GM23338 (cell line): ENCODE results near the gene SLC39A11. TPM values are rescaled to one million over a fixed set of nuclear protein-coding genes. Genes with fewer than 3 reads are reported as not detected.

Experiments
- ATAC-seq: fragments of 200-7000 bp; cut with Tn5 transposase; 3 replicates; pipeline ENCODE4 v1.9.1; 2020
- DNase-seq: peaks from one replicate; pipeline ENCODE4 v3.0.0-alpha.2; 2015; ENCODE audit warnings: low spot score
- H2AFZ ChIP-seq: fragments of 200-600 bp; sonication (generic); 2 replicates; pipeline ENCODE4 v1.8.0; 2016; ENCODE audit warnings: antibody characterized with exemption, mild to moderate bottlenecking, moderate library complexity
- H3F3A ChIP-seq: fragments of 200-600 bp; sonication (generic); replicated peaks from 2 replicates; pipeline ENCODE4 v1.8.0; 2017; ENCODE audit warnings: antibody characterized with exemption, mixed run types, low read depth
- H3K27ac ChIP-seq: fragments of 200-600 bp; sonication (generic); 2 replicates; pipeline ENCODE4 v1.6.1; 2016; ENCODE audit warnings: low read depth
- H3K27me3 ChIP-seq: fragments of 200-600 bp; sonication (generic); 2 replicates; pipeline ENCODE4 v1.8.0; 2016; ENCODE audit warnings: mild to moderate bottlenecking, mixed run types, moderate library complexity; ENCODE audit not compliant: insufficient read depth
- H3K36me3 ChIP-seq: fragments of 200-600 bp; sonication (generic); 2 replicates; pipeline ENCODE4 v1.8.0; 2016; ENCODE audit warnings: mild to moderate bottlenecking; ENCODE audit not compliant: insufficient read depth
- H3K4me1 ChIP-seq: fragments of 200-600 bp; sonication (generic); 2 replicates; pipeline ENCODE4 v1.8.0; 2016; ENCODE audit warnings: mild to moderate bottlenecking, moderate library complexity; ENCODE audit not compliant: insufficient read depth
- H3K4me2 ChIP-seq: fragments of 200-600 bp; sonication (generic); 2 replicates; pipeline ENCODE4 v1.7.1; 2017; ENCODE audit warnings: mixed run types
- H3K4me3 ChIP-seq: fragments of 200-600 bp; sonication (generic); 2 replicates; pipeline ENCODE4 v1.6.1; 2016; ENCODE audit warnings: mixed run types
- H3K79me2 ChIP-seq: fragments of 200-600 bp; sonication (generic); replicated peaks from 2 replicates; pipeline ENCODE4 v1.8.0; 2017; ENCODE audit warnings: mild to moderate bottlenecking; ENCODE audit not compliant: insufficient read depth
- H3K9me2 ChIP-seq: fragments of 200-600 bp; sonication (generic); 2 replicates; pipeline ENCODE4 v1.8.0; 2017; ENCODE audit not compliant: insufficient read depth
- H4K20me1 ChIP-seq: fragments of 200-600 bp; sonication (generic); replicated peaks from 2 replicates; pipeline ENCODE4 v1.8.0; 2017; ENCODE audit warnings: mild to moderate bottlenecking; ENCODE audit not compliant: insufficient read depth
- H3K27ac Mint-ChIP-seq: 2 replicates; pipeline ENCODE4 v1.8.0; 2020; ENCODE audit warnings: inconsistent platforms, mild to moderate bottlenecking, moderate library complexity, mixed read lengths
- H3K27me3 Mint-ChIP-seq: 3 replicates; pipeline ENCODE4 v1.8.0; 2022; ENCODE audit warnings: low read depth, mild to moderate bottlenecking, moderate library complexity, mixed read lengths, inconsistent platforms; ENCODE audit not compliant: insufficient read depth, poor library complexity
- H3K36me3 Mint-ChIP-seq: 3 replicates; pipeline ENCODE4 v1.8.0; 2021; ENCODE audit warnings: low read depth, mild to moderate bottlenecking, inconsistent platforms, moderate library complexity, mixed read lengths
- H3K4me1 Mint-ChIP-seq: 3 replicates; pipeline ENCODE4 v1.8.0; 2020; ENCODE audit warnings: mild to moderate bottlenecking, inconsistent platforms, mixed read lengths
- H3K4me3 Mint-ChIP-seq: 3 replicates; pipeline ENCODE4 v1.8.0; 2021; ENCODE audit warnings: moderate library complexity, mild to moderate bottlenecking, inconsistent platforms, mixed read lengths
- H3K9me3 Mint-ChIP-seq: 3 replicates; pipeline ENCODE4 v1.8.0; 2020; ENCODE audit warnings: moderate library complexity, mild to moderate bottlenecking, inconsistent platforms, mixed read lengths
- CREB1 ChIP-seq: fragments of 250-450 bp; sonication (Bioruptor Pico); IDR thresholded peaks from 2 replicates; pipeline ENCODE4 v1.5.0; 2020; ENCODE audit warnings: low read depth, mild to moderate bottlenecking, moderate library complexity
- CTCF ChIP-seq, 2 experiments: fragments of 200-600 bp in 1 of 2; sonication (generic) in 1 of 2; conservative IDR thresholded peaks; 2 replicates each; pipeline versions ENCODE4 v1.5.1 to v1.6.1; 2016 to 2017; ENCODE audit warnings: antibody characterized with exemption in 2 of 2, low read depth in 2 of 2, mild to moderate bottlenecking in 2 of 2, moderate library complexity in 1 of 2
- ETS1 ChIP-seq: IDR thresholded peaks from 2 replicates; pipeline ENCODE4 v1.6.1; 2016; ENCODE audit warnings: antibody characterized with exemption
- EZH2 ChIP-seq: fragments of 200-600 bp; sonication (generic); IDR thresholded peaks from one replicate; pipeline ENCODE4 v1.8.0; 2017; ENCODE audit warnings: antibody characterized with exemption, mild to moderate bottlenecking, low read depth; ENCODE audit not compliant: unreplicated experiment
- EZH2phosphoT487 ChIP-seq: fragments of 200-600 bp; sonication (generic); IDR thresholded peaks from one replicate; pipeline ENCODE4 v1.8.1; 2018; ENCODE audit warnings: antibody characterized with exemption; ENCODE audit not compliant: unreplicated experiment
- JUNB ChIP-seq: IDR thresholded peaks from one replicate; pipeline ENCODE4 v1.6.1; 2016; ENCODE audit warnings: antibody characterized with exemption; ENCODE audit not compliant: unreplicated experiment
- NANOG ChIP-seq: IDR thresholded peaks from 2 replicates; pipeline ENCODE4 v1.6.1; 2016; ENCODE audit warnings: antibody characterized with exemption, borderline replicate concordance
- POLR2AphosphoS5 ChIP-seq: IDR thresholded peaks from 2 replicates; pipeline ENCODE4 v1.6.1; 2016; ENCODE audit warnings: antibody characterized with exemption, low read depth
- REST ChIP-seq: IDR thresholded peaks from one replicate; pipeline ENCODE4 v1.6.1; 2018; ENCODE audit warnings: antibody characterized with exemption; ENCODE audit not compliant: unreplicated experiment
- STAT1 ChIP-seq: IDR thresholded peaks from one replicate; pipeline ENCODE4 v1.6.1; 2016; ENCODE audit warnings: antibody characterized with exemption; ENCODE audit not compliant: unreplicated experiment
- ZNF114 ChIP-seq: fragments of 250-450 bp; sonication (Bioruptor Pico); IDR thresholded peaks from 2 replicates; pipeline ENCODE4 v1.5.0; 2020; ENCODE audit warnings: mild to moderate bottlenecking, moderate library complexity
- ZNF331 ChIP-seq: fragments of 250-450 bp; sonication (Bioruptor Pico); IDR thresholded peaks from 2 replicates; pipeline ENCODE4 v1.5.0; 2020; ENCODE audit warnings: low read depth, mild to moderate bottlenecking, moderate library complexity
- ZNF462 ChIP-seq: fragments of 250-450 bp; sonication (Bioruptor Pico); IDR thresholded peaks from 2 replicates; pipeline ENCODE4 v1.5.0; 2020; ENCODE audit warnings: mild to moderate bottlenecking, moderate library complexity
- polyA plus RNA-seq: library from polyadenylated mRNA; unstranded; fragments of >200 nt; fragmentation: Nextera tagmentation; extraction: Ambion mirVana; gene quantifications from 2 replicates; pipeline ENCODE4 v1.2.1, GENCODE V29; 2016
- total RNA-seq: library from RNA; depleted of rRNA; stranded (reverse); fragments of >200 nt; shearing (Covaris generic); gene quantifications from 2 replicates; pipeline ENCODE4 v1.2.3, GENCODE V29; 2014

The SLC39A11 gene
- total and polyA plus RNA-seq, 2 experiments from 2014 or later, result 10.8 to 18.1 TPM

GRCh38 chr17:72829883-72830282 is 262.6 kb downstream of the SLC39A11 start:
- Histone ChIP-seq H3K36me3 (no peaks in the 10 kb centered on the region), H3K27me3 (no peaks in the 10 kb centered on the region), H3K4me1 (no peaks in the 10 kb centered on the region), H3K4me3 (no peak overlapping the region), H3F3A (no peaks in the 10 kb centered on the region), H2AFZ (no peak overlapping the region), H3K9me2 (no peaks in the 10 kb centered on the region; the same call in 1 of the 2 replicates), H3K79me2 (no peaks in the 10 kb centered on the region), H3K27ac (no peak overlapping the region), H4K20me1 (no peaks in the 10 kb centered on the region), H3K4me2 (no peak overlapping the region)
- Mint-ChIP-seq H3K4me1 (peaks cover 2% of the 10 kb centered on the region; the same call in 2 of the 3 replicates), H3K4me3 (no peak overlapping the region), H3K27me3 (peaks cover 6% of the 10 kb centered on the region), H3K27ac (no peak overlapping the region), H3K9me3 (peaks cover 21% of the 10 kb centered on the region), H3K36me3 (peaks cover 14% of the 10 kb centered on the region)
- ATAC-seq (no peak), DNase-seq (no peak)
- TF ChIP-seq ETS1 (no peak), CTCF (conservative IDR thresholded peaks at IDR 0.05; ENCODE audit: low read depth in 2 of 2) (no peak), EZH2phosphoT487 (no peak), JUNB (no peak), REST (no peak), EZH2 (no peak), NANOG (no peak), STAT1 (no peak), ZNF114 (CRISPR knock-in tag) (no peak), ZNF331 (CRISPR knock-in tag) (no peak), POLR2AphosphoS5 (no peak), ZNF462 (no peak), CREB1 (no peak)
